ENCODE data around the gene GCNA. TPM values are rescaled to one million over a fixed set of nuclear protein-coding genes. Genes with fewer than 3 reads are reported as not detected.

Gene GCNA
- polyA plus RNA-seq, 1 of the 3 experiments (the other 2 are of a cell fraction), result 1.8 TPM

DNA sequence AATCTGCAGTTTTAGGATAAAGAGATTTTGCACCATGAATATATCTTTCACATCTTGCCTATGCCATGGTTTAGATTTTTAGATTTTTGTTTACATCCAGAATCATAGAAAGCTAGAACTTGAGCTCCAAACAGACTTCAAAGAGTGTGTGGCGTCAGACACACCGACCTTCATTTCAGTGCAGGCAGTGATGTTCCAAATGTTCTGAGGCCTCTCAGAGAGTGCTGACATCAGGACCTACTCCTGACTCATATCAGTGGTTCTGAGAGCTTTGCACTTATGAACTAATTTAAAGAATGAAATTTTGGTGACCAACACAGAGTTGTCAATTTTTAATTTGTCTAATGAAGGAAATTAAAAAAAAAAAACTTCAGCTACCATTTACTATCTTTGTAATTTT, 21.7 kb downstream of the GCNA start:
- H3K27me3 ChIP-seq (ENCODE audit: insufficient read depth), result no peaks in the 10 kb centered on the region; the same call in 1 of the 2 replicates

DNA sequence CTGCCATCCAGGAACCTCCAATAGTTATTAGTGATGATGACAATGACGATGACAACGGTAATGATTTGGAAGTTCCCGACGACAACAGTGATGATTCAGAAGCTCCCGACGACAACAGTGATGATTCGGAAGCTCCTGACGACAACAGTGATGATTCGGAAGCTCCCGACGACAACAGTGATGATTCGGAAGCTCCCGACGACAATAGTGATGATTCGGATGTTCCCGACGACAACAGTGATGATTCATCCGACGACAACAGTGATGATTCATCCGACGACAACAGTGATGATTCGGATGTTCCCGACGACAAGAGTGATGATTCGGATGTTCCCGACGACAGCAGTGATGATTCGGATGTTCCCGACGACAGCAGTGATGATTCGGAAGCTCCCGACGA, 25.4 kb downstream of the GCNA start:
- Histone ChIP-seq H3K27ac (ENCODE audit: low read depth in 2 of 2, low read length in 1 of 2) (no peak overlapping the region), H3K9me3 (no peaks in the 10 kb centered on the region; the same call in 1 of the 2 replicates), H3K4me1 (ENCODE audit: control insufficient read depth in 1 of 2, insufficient read depth in 2 of 2, low read depth in 1 of 2, low read length in 1 of 2) (no peaks in the 10 kb centered on the region), H3K9me2 (no peaks in the 10 kb centered on the region), H3K36me3 (replicated peaks in 1 of 2; ENCODE audit: control insufficient read depth in 1 of 2, insufficient read depth in 2 of 2, low read length in 1 of 2) (peaks cover 20 to 23% of the 10 kb centered on the region in 2 experiments), H3K9ac (no peak overlapping the region), H2AFZ (ENCODE audit: low read depth) (no peak overlapping the region), H4K20me1 (ENCODE audit: insufficient read depth) (no peaks in the 10 kb centered on the region), H3K79me2 (ENCODE audit: insufficient read depth) (no peaks in the 10 kb centered on the region), H3F3A (replicated peaks; ENCODE audit: insufficient read depth) (no peaks in the 10 kb centered on the region), H3K4me3 (ENCODE audit: low read depth in 2 of 2, low read length in 1 of 2) (no peak overlapping the region), H3K27me3 (ENCODE audit: insufficient read depth) (peaks cover 6% of the 10 kb centered on the region; the same call in 1 of the 2 replicates), H3K4me2 (no peak overlapping the region)
- TF ChIP-seq RCOR1 (IDR thresholded peaks at IDR 0.05; ENCODE audit: low read length) (no peak), CHD2 (IDR thresholded peaks at IDR 0.05; ENCODE audit: low read length, partially characterized antibody) (no peak), YY1 (IDR thresholded peaks at IDR 0.05; ENCODE audit: low read depth) (no peak), JUND (IDR thresholded peaks at IDR 0.05) (no peak), SIN3A (IDR thresholded peaks at IDR 0.05; ENCODE audit: borderline replicate concordance, low read depth, low read length) (no peak), EZH2phosphoT487 (IDR thresholded peaks at IDR 0.05; ENCODE audit: borderline replicate concordance, low read depth) (no peak), NFIC (IDR thresholded peaks at IDR 0.05; ENCODE audit: borderline replicate concordance) (no peak), MXI1 (IDR thresholded peaks at IDR 0.05; ENCODE audit: low read depth, low read length) (no peak), FOXM1 (IDR thresholded peaks at IDR 0.05; ENCODE audit: low read depth) (no peak), MEF2A (IDR thresholded peaks at IDR 0.05; ENCODE audit: borderline replicate concordance, low read depth) (no peak), POLR2AphosphoS5 (IDR thresholded peaks at IDR 0.05; ENCODE audit: low read depth, low read length) (no peak), TAF1 (IDR thresholded peaks at IDR 0.05; ENCODE audit: borderline replicate concordance, low read depth, low read length) (no peak)
- TF ChIP-seq, protein P1, sequence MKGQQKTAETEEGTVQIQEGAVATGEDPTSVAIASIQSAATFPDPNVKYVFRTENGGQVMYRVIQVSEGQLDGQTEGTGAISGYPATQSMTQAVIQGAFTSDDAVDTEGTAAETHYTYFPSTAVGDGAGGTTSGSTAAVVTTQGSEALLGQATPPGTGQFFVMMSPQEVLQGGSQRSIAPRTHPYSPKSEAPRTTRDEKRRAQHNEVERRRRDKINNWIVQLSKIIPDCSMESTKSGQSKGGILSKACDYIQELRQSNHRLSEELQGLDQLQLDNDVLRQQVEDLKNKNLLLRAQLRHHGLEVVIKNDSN (IDR thresholded peaks at IDR 0.05; ENCODE audit: borderline replicate concordance, low read depth), result no peak
- TF ChIP-seq, protein P2, sequence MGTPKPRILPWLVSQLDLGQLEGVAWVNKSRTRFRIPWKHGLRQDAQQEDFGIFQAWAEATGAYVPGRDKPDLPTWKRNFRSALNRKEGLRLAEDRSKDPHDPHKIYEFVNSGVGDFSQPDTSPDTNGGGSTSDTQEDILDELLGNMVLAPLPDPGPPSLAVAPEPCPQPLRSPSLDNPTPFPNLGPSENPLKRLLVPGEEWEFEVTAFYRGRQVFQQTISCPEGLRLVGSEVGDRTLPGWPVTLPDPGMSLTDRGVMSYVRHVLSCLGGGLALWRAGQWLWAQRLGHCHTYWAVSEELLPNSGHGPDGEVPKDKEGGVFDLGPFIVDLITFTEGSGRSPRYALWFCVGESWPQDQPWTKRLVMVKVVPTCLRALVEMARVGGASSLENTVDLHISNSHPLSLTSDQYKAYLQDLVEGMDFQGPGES (IDR thresholded peaks at IDR 0.05; ENCODE audit: low read depth, low read length), result no peak
- TF ChIP-seq, protein P3, sequence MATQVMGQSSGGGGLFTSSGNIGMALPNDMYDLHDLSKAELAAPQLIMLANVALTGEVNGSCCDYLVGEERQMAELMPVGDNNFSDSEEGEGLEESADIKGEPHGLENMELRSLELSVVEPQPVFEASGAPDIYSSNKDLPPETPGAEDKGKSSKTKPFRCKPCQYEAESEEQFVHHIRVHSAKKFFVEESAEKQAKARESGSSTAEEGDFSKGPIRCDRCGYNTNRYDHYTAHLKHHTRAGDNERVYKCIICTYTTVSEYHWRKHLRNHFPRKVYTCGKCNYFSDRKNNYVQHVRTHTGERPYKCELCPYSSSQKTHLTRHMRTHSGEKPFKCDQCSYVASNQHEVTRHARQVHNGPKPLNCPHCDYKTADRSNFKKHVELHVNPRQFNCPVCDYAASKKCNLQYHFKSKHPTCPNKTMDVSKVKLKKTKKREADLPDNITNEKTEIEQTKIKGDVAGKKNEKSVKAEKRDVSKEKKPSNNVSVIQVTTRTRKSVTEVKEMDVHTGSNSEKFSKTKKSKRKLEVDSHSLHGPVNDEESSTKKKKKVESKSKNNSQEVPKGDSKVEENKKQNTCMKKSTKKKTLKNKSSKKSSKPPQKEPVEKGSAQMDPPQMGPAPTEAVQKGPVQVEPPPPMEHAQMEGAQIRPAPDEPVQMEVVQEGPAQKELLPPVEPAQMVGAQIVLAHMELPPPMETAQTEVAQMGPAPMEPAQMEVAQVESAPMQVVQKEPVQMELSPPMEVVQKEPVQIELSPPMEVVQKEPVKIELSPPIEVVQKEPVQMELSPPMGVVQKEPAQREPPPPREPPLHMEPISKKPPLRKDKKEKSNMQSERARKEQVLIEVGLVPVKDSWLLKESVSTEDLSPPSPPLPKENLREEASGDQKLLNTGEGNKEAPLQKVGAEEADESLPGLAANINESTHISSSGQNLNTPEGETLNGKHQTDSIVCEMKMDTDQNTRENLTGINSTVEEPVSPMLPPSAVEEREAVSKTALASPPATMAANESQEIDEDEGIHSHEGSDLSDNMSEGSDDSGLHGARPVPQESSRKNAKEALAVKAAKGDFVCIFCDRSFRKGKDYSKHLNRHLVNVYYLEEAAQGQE (IDR thresholded peaks at IDR 0.05; ENCODE audit: low read depth, low read length), result no peak
- no peak for DNase-seq
- CTCF ChIA-PET, result no interaction called here
- POLR2A ChIA-PET, result no interaction called here
- 61% methylated on average over 33 of the region's 33 CpGs for WGBS (ENCODE audit: low lambda C conversion rate)

More for the DNA sequence above, 21.7 kb downstream of the GCNA start:
- ChIA-PET POLR2A (no interaction called here), CTCF (no interaction called here)
- Histone ChIP-seq H3K4me2 (no peak overlapping the region), H3K9me3 (no peaks in the 10 kb centered on the region; the same call in 1 of the 2 replicates), H3K27ac (ENCODE audit: low read depth in 2 of 2, low read length in 1 of 2) (no peak overlapping the region), H4K20me1 (ENCODE audit: insufficient read depth) (no peaks in the 10 kb centered on the region), H3K9ac (no peak overlapping the region), H3K4me1 (ENCODE audit: control insufficient read depth in 1 of 2, insufficient read depth in 2 of 2, low read depth in 1 of 2, low read length in 1 of 2) (no peaks in the 10 kb centered on the region), H3K79me2 (ENCODE audit: insufficient read depth) (no peaks in the 10 kb centered on the region), H3K9me2 (no peaks in the 10 kb centered on the region), H3K36me3 (replicated peaks in 1 of 2; ENCODE audit: control insufficient read depth in 1 of 2, insufficient read depth in 2 of 2, low read length in 1 of 2) (peaks cover 13 to 19% of the 10 kb centered on the region in 2 experiments), H3F3A (replicated peaks; ENCODE audit: insufficient read depth) (no peaks in the 10 kb centered on the region), H2AFZ (ENCODE audit: low read depth) (no peak overlapping the region), H3K4me3 (ENCODE audit: low read depth in 2 of 2, low read length in 1 of 2) (no peak overlapping the region)
- WGBS (ENCODE audit: low lambda C conversion rate), result 35% methylated on average over 2 of the region's 2 CpGs
- no peak for DNase-seq
- TF ChIP-seq TAF1 (IDR thresholded peaks at IDR 0.05; ENCODE audit: borderline replicate concordance, low read depth, low read length), result no peak
- TF ChIP-seq NRF1 (IDR thresholded peaks at IDR 0.05; ENCODE audit: low read depth, low read length), result no peak
- TF ChIP-seq, protein P1 (IDR thresholded peaks at IDR 0.05; ENCODE audit: borderline replicate concordance, low read depth), result no peak
